HL-60 (cell line): Measurements from ENCODE around the gene GSDMA.

ENCODE experiments used
- DNase-seq, 2 experiments: peaks; one replicate each; pipeline ENCODE4 v3.0.0-alpha.2; 2010 to 2020; ENCODE audit warnings: low read depth in 1 of 2, low spot score in 1 of 2
- H3K27ac ChIP-seq: fragments of 250-450 bp; sonication (Bioruptor Pico); replicated peaks from 2 replicates; pipeline ENCODE4 v1.5.1; 2020; ENCODE audit warnings: mild to moderate bottlenecking, moderate library complexity
- H3K27me3 ChIP-seq: fragments of 250-450 bp; sonication (Bioruptor Pico); 2 replicates; pipeline ENCODE4 v1.5.1; 2021; ENCODE audit warnings: mild to moderate bottlenecking, moderate library complexity; ENCODE audit not compliant: insufficient read depth, poor library complexity, severe bottlenecking
- H3K4me3 ChIP-seq: replicated peaks from 2 replicates; pipeline ENCODE4 v1.5.1; 2011; ENCODE audit warnings: mild to moderate bottlenecking, control low read depth, low read length; ENCODE audit not compliant: insufficient read depth
- GABPA ChIP-seq: IDR thresholded peaks from 2 replicates; pipeline ENCODE4 v1.6.1; 2012; ENCODE audit warnings: low read depth
- POLR2AphosphoS5 ChIP-seq: IDR thresholded peaks from 2 replicates; pipeline ENCODE4 v1.6.1; 2012; ENCODE audit warnings: low read depth
- SPI1 ChIP-seq: IDR thresholded peaks from 2 replicates; pipeline ENCODE4 v1.6.1; 2012; ENCODE audit warnings: low read depth, mild to moderate bottlenecking, borderline replicate concordance
- TF ChIP-seq, protein P1 (sequence below): IDR thresholded peaks from 2 replicates; pipeline ENCODE4 v1.6.1; 2012; ENCODE audit warnings: low read depth; ENCODE audit not compliant: insufficient replicate concordance
- TF ChIP-seq, protein P2 (sequence below): IDR thresholded peaks from one replicate; pipeline ENCODE4 v1.5.1; 2011; ENCODE audit warnings: low read length, control low read depth, inconsistent platforms; ENCODE audit not compliant: insufficient read depth

Gene GSDMA

DNA sequence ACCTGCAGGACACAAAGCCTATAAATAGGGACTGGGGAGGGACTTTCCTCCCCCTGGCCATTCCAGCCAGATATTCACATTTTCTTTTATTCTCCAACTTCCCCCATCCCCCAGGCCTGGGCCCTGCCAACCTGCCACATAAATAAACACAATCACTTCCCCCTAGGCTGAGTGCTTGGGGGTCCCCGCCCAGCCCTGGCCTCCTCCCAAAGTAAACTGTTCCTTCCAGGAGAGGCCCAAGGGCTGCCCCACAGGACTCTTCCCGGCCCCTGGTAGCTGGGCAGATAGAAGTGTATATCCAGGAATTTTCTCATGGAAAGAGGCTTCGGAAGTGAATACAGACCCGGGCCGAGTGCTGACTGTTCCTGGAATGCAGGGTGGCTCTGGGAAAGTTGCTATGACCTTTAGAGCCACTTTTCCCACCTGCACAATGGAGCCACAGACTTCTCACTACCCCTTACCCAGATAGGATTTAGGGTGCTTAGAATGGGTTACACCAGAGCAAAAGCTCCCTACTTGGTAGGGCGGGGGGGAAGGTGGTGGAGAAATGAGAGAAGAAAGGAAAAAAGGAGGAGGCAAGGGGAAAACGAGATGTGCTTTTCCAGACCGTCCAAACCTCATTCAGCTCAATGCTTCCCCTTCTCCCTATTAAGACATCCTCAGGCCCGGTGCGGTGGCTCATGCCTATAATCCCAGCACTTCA is 60.9 kb downstream of the GSDMA start:
- H3K27ac ChIP-seq, result no peak overlapping the region
- TF ChIP-seq, protein P1, sequence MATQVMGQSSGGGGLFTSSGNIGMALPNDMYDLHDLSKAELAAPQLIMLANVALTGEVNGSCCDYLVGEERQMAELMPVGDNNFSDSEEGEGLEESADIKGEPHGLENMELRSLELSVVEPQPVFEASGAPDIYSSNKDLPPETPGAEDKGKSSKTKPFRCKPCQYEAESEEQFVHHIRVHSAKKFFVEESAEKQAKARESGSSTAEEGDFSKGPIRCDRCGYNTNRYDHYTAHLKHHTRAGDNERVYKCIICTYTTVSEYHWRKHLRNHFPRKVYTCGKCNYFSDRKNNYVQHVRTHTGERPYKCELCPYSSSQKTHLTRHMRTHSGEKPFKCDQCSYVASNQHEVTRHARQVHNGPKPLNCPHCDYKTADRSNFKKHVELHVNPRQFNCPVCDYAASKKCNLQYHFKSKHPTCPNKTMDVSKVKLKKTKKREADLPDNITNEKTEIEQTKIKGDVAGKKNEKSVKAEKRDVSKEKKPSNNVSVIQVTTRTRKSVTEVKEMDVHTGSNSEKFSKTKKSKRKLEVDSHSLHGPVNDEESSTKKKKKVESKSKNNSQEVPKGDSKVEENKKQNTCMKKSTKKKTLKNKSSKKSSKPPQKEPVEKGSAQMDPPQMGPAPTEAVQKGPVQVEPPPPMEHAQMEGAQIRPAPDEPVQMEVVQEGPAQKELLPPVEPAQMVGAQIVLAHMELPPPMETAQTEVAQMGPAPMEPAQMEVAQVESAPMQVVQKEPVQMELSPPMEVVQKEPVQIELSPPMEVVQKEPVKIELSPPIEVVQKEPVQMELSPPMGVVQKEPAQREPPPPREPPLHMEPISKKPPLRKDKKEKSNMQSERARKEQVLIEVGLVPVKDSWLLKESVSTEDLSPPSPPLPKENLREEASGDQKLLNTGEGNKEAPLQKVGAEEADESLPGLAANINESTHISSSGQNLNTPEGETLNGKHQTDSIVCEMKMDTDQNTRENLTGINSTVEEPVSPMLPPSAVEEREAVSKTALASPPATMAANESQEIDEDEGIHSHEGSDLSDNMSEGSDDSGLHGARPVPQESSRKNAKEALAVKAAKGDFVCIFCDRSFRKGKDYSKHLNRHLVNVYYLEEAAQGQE, result no peak
- TF ChIP-seq POLR2AphosphoS5 (no peak), GABPA (no peak), SPI1 (no peak)
- TF ChIP-seq, protein P2, sequence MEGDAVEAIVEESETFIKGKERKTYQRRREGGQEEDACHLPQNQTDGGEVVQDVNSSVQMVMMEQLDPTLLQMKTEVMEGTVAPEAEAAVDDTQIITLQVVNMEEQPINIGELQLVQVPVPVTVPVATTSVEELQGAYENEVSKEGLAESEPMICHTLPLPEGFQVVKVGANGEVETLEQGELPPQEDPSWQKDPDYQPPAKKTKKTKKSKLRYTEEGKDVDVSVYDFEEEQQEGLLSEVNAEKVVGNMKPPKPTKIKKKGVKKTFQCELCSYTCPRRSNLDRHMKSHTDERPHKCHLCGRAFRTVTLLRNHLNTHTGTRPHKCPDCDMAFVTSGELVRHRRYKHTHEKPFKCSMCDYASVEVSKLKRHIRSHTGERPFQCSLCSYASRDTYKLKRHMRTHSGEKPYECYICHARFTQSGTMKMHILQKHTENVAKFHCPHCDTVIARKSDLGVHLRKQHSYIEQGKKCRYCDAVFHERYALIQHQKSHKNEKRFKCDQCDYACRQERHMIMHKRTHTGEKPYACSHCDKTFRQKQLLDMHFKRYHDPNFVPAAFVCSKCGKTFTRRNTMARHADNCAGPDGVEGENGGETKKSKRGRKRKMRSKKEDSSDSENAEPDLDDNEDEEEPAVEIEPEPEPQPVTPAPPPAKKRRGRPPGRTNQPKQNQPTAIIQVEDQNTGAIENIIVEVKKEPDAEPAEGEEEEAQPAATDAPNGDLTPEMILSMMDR, result no peak
- H3K27me3 ChIP-seq, result no peaks in the 10 kb centered on the region
- no peak overlapping the region for H3K4me3 ChIP-seq
- DNase-seq, result no peak

GRCh38 chr17:40024901-40025300 is 62.1 kb downstream of the GSDMA start:
- DNase-seq, result no peak
- Histone ChIP-seq H3K27me3 (no peaks in the 10 kb centered on the region), H3K4me3 (no peak overlapping the region), H3K27ac (no peak overlapping the region)
- TF ChIP-seq, protein P2, result no peak
- TF ChIP-seq GABPA (no peak), POLR2AphosphoS5 (no peak), SPI1 (no peak)
- TF ChIP-seq, protein P1, result no peak

- H3K27me3 ChIP-seq, result no peaks in the 10 kb centered on the region
- TF ChIP-seq POLR2AphosphoS5 (no peak), GABPA (no peak), SPI1 (no peak)
- TF ChIP-seq, protein P1, result no peak
- TF ChIP-seq, protein P2, result no peak
- no peak for DNase-seq
- H3K4me3 ChIP-seq, result no peak overlapping the region
- no peak overlapping the region for H3K27ac ChIP-seq
These were observed 62.8 kb downstream of the GSDMA start for GRCh38 chr17:40025559-40025958.
